Fibroblast of gingiva (primary cell): ENCODE measurements around the gene TMEM181.
"Not testable (repeated sequence)": the region's sequence is repeated elsewhere in the genome, so short reads cannot be mapped to it uniquely, and the experiment has no call there.

Source experiments
- DNase-seq: peaks from one replicate; pipeline ENCODE4 v3.0.0-alpha.2; 2011; ENCODE audit warnings: low read depth

Gene TMEM181

GRCh38 chr6:158559895-158560835, at the start of gene TMEM181:
TMEM181 (plus strand) TSS chr6:158560091; CDS start chr6:158560225, 134 bp downstream.
- peak; percentile 83 for DNase-seq

- DNase-seq, result no peak
These were observed 47.1 kb upstream of the TMEM181 start for GRCh38 chr6:158512809-158513208.

GRCh38 chr6:158514176-158514575, 45.7 kb upstream of the TMEM181 start:
- DNase-seq, result no peak

- DNase-seq, result no peak
These were observed 44.9 kb upstream of the TMEM181 start for GRCh38 chr6:158514991-158515390.

GRCh38 chr6:158516098-158516497, 43.8 kb upstream of the TMEM181 start:
- DNase-seq, result no peak

- no peak for DNase-seq
These were observed 42.9 kb upstream of the TMEM181 start for GRCh38 chr6:158517038-158517437.

- no peak for DNase-seq
These were observed 42.3 kb upstream of the TMEM181 start for GRCh38 chr6:158517581-158517980.

- peak; percentile 82 for DNase-seq
These were observed 41.4 kb upstream of the TMEM181 start for GRCh38 chr6:158518191-158519127.

GRCh38 chr6:158519300-158519699, 40.6 kb upstream of the TMEM181 start:
- no peak for DNase-seq

GRCh38 chr6:158519761-158520160, 40.1 kb upstream of the TMEM181 start:
- no peak for DNase-seq

- not testable (repeated sequence) for DNase-seq
These were observed 38.9 kb upstream of the TMEM181 start for GRCh38 chr6:158520975-158521374.

GRCh38 chr6:158521759-158522158, 38.1 kb upstream of the TMEM181 start:
- no peak for DNase-seq

GRCh38 chr6:158522616-158523015, 37.3 kb upstream of the TMEM181 start:
- no peak for DNase-seq

GRCh38 chr6:158524311-158524710, 35.6 kb upstream of the TMEM181 start:
- no peak for DNase-seq

GRCh38 chr6:158527858-158528257, 32.0 kb upstream of the TMEM181 start:
- DNase-seq, result not testable (repeated sequence)

- no peak for DNase-seq
These were observed 31.1 kb upstream of the TMEM181 start for GRCh38 chr6:158528826-158529225.

- no peak for DNase-seq
These were observed 30.3 kb upstream of the TMEM181 start for GRCh38 chr6:158529629-158530028.

- no peak for DNase-seq
These were observed 28.3 kb upstream of the TMEM181 start for GRCh38 chr6:158531566-158531965.

GRCh38 chr6:158531970-158532369, 27.9 kb upstream of the TMEM181 start:
- no peak for DNase-seq

- peak; percentile 59 for DNase-seq
These were observed 23.6 kb upstream of the TMEM181 start for GRCh38 chr6:158536084-158536890.

- DNase-seq, result no peak
These were observed 22.7 kb upstream of the TMEM181 start for GRCh38 chr6:158536891-158537798.
